ENCODE measurements around the gene PRR7.

The PRR7 gene

DNA sequence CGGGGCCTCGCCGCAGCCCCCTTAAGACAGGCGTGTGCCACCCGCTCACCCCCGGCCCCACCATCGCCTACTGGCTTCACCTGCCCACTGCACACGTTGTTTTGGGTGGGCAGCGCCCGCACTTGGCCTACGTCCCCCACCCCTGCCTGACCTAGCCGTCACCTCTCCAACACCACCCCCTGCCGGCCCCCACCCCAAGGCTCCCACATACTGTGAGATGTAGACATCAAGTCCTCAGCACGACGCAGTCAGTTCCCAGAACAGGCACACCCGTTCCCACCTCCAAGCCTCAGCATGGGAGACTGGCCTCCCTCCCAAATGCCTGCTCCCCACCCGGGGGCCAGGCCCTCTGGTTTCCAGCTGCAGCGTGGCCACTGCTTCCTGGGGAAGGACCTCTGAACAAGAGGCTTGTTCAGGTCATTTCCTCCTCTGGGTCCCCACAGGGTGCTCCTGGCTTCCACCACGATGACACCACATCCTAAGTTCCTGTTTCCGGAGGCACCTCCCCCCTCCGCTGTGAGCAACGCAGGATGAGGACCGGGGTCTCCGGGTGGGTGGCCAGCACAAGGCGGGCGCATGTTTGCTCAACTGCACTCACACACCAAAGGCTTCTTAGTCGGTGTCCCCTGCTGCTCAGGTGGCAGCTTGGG lies 15.5 kb downstream of the PRR7 start:
- no peak for TF ChIP-seq EZH2 (IDR thresholded peaks at IDR 0.05; ENCODE audit: borderline replicate concordance, low read length)
- TF ChIP-seq, protein P1, sequence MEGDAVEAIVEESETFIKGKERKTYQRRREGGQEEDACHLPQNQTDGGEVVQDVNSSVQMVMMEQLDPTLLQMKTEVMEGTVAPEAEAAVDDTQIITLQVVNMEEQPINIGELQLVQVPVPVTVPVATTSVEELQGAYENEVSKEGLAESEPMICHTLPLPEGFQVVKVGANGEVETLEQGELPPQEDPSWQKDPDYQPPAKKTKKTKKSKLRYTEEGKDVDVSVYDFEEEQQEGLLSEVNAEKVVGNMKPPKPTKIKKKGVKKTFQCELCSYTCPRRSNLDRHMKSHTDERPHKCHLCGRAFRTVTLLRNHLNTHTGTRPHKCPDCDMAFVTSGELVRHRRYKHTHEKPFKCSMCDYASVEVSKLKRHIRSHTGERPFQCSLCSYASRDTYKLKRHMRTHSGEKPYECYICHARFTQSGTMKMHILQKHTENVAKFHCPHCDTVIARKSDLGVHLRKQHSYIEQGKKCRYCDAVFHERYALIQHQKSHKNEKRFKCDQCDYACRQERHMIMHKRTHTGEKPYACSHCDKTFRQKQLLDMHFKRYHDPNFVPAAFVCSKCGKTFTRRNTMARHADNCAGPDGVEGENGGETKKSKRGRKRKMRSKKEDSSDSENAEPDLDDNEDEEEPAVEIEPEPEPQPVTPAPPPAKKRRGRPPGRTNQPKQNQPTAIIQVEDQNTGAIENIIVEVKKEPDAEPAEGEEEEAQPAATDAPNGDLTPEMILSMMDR (IDR thresholded peaks at IDR 0.05; ENCODE audit: low read length), result no peak
- H3F3A ChIP-seq (ENCODE audit: insufficient read depth, low read length), result no peaks in the 10 kb centered on the region
- H3K27me3 ChIP-seq (ENCODE audit: insufficient read depth, low read length), result no peaks in the 10 kb centered on the region
- H3K9me3 ChIP-seq (ENCODE audit: low read length), result no peaks in the 10 kb centered on the region
- no peak overlapping the region for H3K4me2 ChIP-seq (ENCODE audit: low read length)
- no peaks in the 10 kb centered on the region for H3K9me2 ChIP-seq (ENCODE audit: low read depth, low read length)
- H3K4me3 ChIP-seq (ENCODE audit: low read depth, low read length, poor library complexity, severe bottlenecking), result no peak overlapping the region
- no peaks in the 10 kb centered on the region for H3K79me2 ChIP-seq (ENCODE audit: insufficient read depth, low read length)
- H3K36me3 ChIP-seq (ENCODE audit: insufficient read depth, low read length), result peaks cover 68% of the 10 kb centered on the region
- no peaks in the 10 kb centered on the region for H4K20me1 ChIP-seq (ENCODE audit: insufficient read depth, low read length)
- H3K4me1 ChIP-seq (ENCODE audit: insufficient read depth, low read length, severe bottlenecking), result peaks cover 3% of the 10 kb centered on the region
- no peak overlapping the region for H3K9ac ChIP-seq (ENCODE audit: low read length)
- no peak overlapping the region for H2AFZ ChIP-seq (ENCODE audit: low read length)
- no peak overlapping the region for H3K27ac ChIP-seq (ENCODE audit: low read depth, low read length, poor library complexity, severe bottlenecking)

DNA sequence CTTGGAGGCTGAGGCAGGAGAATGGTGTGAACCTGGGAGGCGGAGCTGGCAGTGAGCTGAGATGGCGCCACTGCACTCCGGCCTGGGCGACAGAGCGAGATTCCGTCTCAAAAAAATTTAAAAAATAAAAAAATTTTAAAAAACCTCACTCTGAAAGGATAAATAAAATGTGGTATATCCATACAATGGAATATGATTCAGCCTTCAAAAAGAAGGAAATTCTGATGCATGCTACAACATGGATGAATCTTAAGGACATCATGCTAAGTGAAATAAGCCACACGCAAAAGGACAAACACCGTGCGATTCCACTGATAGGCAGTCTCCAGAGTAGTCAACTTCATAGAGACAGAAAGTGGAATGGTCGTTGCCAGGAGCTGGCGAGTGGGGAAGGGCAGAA lies 18.4 kb downstream of the PRR7 start:
- Histone ChIP-seq H3K4me1 (ENCODE audit: insufficient read depth, low read length, severe bottlenecking) (peaks cover 8% of the 10 kb centered on the region), H3K27me3 (ENCODE audit: insufficient read depth, low read length) (no peaks in the 10 kb centered on the region), H3K9ac (ENCODE audit: low read length) (no peak overlapping the region), H3K9me2 (ENCODE audit: low read depth, low read length) (no peaks in the 10 kb centered on the region), H3F3A (ENCODE audit: insufficient read depth, low read length) (no peaks in the 10 kb centered on the region), H3K4me2 (ENCODE audit: low read length) (no peak overlapping the region), H3K79me2 (ENCODE audit: insufficient read depth, low read length) (no peaks in the 10 kb centered on the region), H3K36me3 (ENCODE audit: insufficient read depth, low read length) (peaks cover 61% of the 10 kb centered on the region), H3K4me3 (ENCODE audit: low read depth, low read length, poor library complexity, severe bottlenecking) (no peak overlapping the region), H4K20me1 (ENCODE audit: insufficient read depth, low read length) (no peaks in the 10 kb centered on the region), H3K9me3 (ENCODE audit: low read length) (no peaks in the 10 kb centered on the region), H2AFZ (ENCODE audit: low read length) (no peak overlapping the region), H3K27ac (ENCODE audit: low read depth, low read length, poor library complexity, severe bottlenecking) (no peak overlapping the region)
- no peak for TF ChIP-seq EZH2 (IDR thresholded peaks at IDR 0.05; ENCODE audit: borderline replicate concordance, low read length)
- TF ChIP-seq, protein P1 (IDR thresholded peaks at IDR 0.05; ENCODE audit: low read length), result no peak

GRCh38 chr5:177466861-177467260 lies 20.2 kb downstream of the PRR7 start:
- no peak overlapping the region for H3K27ac ChIP-seq (ENCODE audit: low read depth, low read length, poor library complexity, severe bottlenecking)
- H3K9ac ChIP-seq (ENCODE audit: low read length), result no peak overlapping the region
- H3K4me1 ChIP-seq (ENCODE audit: insufficient read depth, low read length, severe bottlenecking), result peaks cover 20% of the 10 kb centered on the region
- H4K20me1 ChIP-seq (ENCODE audit: insufficient read depth, low read length), result no peaks in the 10 kb centered on the region
- no peak overlapping the region for H3K4me2 ChIP-seq (ENCODE audit: low read length)
- no peaks in the 10 kb centered on the region for H3K9me2 ChIP-seq (ENCODE audit: low read depth, low read length)
- peaks cover 66% of the 10 kb centered on the region for H3K36me3 ChIP-seq (ENCODE audit: insufficient read depth, low read length)
- H3F3A ChIP-seq (ENCODE audit: insufficient read depth, low read length), result no peaks in the 10 kb centered on the region
- TF ChIP-seq, protein P1 (IDR thresholded peaks at IDR 0.05; ENCODE audit: low read length), result no peak
- TF ChIP-seq EZH2 (IDR thresholded peaks at IDR 0.05; ENCODE audit: borderline replicate concordance, low read length), result no peak
- H3K9me3 ChIP-seq (ENCODE audit: low read length), result no peaks in the 10 kb centered on the region
- no peaks in the 10 kb centered on the region for H3K27me3 ChIP-seq (ENCODE audit: insufficient read depth, low read length)
- H3K79me2 ChIP-seq (ENCODE audit: insufficient read depth, low read length), result no peaks in the 10 kb centered on the region
- H2AFZ ChIP-seq (ENCODE audit: low read length), result no peak overlapping the region
- no peak overlapping the region for H3K4me3 ChIP-seq (ENCODE audit: low read depth, low read length, poor library complexity, severe bottlenecking)
